HL-60/S4 (cell line): ENCODE measurements around the gene IRF2BP1.

ENCODE experiments used
- in situ Hi-C: fragments of 300-500 bp; cut with MboI; formaldehyde crosslinking; loops from 2 replicates; pipeline ENCODE4 v1.14.3; 2022; ENCODE audit warnings: low sequenced_read_pairs

Gene IRF2BP1

GRCh38 chr19:45885556-45886426 lies at the start of gene IRF2BP1:
IRF2BP1 (minus strand) TSS chr19:45886141; CDS start chr19:45885774, 367 bp downstream.
- in situ Hi-C loops, result no loop called here

- in situ Hi-C loops, result no loop called here
Measured at GRCh38 chr19:45935267-45935666, 49.3 kb upstream of the IRF2BP1 start.

GRCh38 chr19:45934551-45935230 lies 48.8 kb upstream of the IRF2BP1 start:
- in situ Hi-C loops, result no loop called here

- in situ Hi-C loops, result no loop called here
Measured at GRCh38 chr19:45933759-45934158, 47.8 kb upstream of the IRF2BP1 start.

GRCh38 chr19:45931055-45931454 lies 45.1 kb upstream of the IRF2BP1 start:
- in situ Hi-C loops, result no loop called here

- in situ Hi-C loops, result no loop called here
Measured at GRCh38 chr19:45929247-45929646, 43.3 kb upstream of the IRF2BP1 start.

- in situ Hi-C loops, result no loop called here
Measured at GRCh38 chr19:45927565-45928261, 41.8 kb upstream of the IRF2BP1 start.

- in situ Hi-C loops, result no loop called here
Measured at GRCh38 chr19:45924891-45925447, 39.0 kb upstream of the IRF2BP1 start.

GRCh38 chr19:45922281-45922680 lies 36.3 kb upstream of the IRF2BP1 start:
- in situ Hi-C loops, result no loop called here

GRCh38 chr19:45920458-45920857 lies 34.5 kb upstream of the IRF2BP1 start:
- in situ Hi-C loops, result no loop called here

GRCh38 chr19:45919678-45920077 lies 33.7 kb upstream of the IRF2BP1 start:
- in situ Hi-C loops, result no loop called here

GRCh38 chr19:45918721-45919120 lies 32.8 kb upstream of the IRF2BP1 start:
- in situ Hi-C loops, result no loop called here

GRCh38 chr19:45917421-45918091 lies 31.6 kb upstream of the IRF2BP1 start:
- in situ Hi-C loops, result no loop called here

GRCh38 chr19:45913874-45914830 lies 28.2 kb upstream of the IRF2BP1 start, which contains the start of gene NANOS2:
NANOS2 (minus strand) TSS chr19:45914778; CDS start chr19:45914693, 85 bp downstream.
- in situ Hi-C loops, result no loop called here

- in situ Hi-C loops, result no loop called here
Measured at GRCh38 chr19:45911291-45911690, 25.4 kb upstream of the IRF2BP1 start.

- in situ Hi-C loops, result no loop called here
Measured at GRCh38 chr19:45908956-45909355, 23.0 kb upstream of the IRF2BP1 start.

GRCh38 chr19:45906221-45906620 lies 20.3 kb upstream of the IRF2BP1 start:
- in situ Hi-C loops, result no loop called here

GRCh38 chr19:45905011-45905410 lies 19.1 kb upstream of the IRF2BP1 start:
- in situ Hi-C loops, result no loop called here
